G401.6 (cell line): Measurements from ENCODE around the gene ODF2L.

ENCODE experiments used
- FAIRE-seq: peaks from 2 replicates; lab custom pipeline; 2012; peaks lifted over from hg19 to GRCh38; lab: Jason Lieb, UNC

ODF2L gene

GRCh38 chr1:86303041-86303690 is 93.0 kb downstream of the ODF2L start:
- FAIRE-seq: no peak
